ENCODE data around the gene TRMT6. TPM values are rescaled to one million over a fixed set of nuclear protein-coding genes. Genes with fewer than 3 reads are reported as not detected.

Gene TRMT6
- total RNA-seq, 1 experiment from 2014 or later = 13.2 TPM

- H3K9ac ChIP-seq (ENCODE audit: low read length) = no peak overlapping the region
- TF ChIP-seq SIN3A (IDR thresholded peaks at IDR 0.05; ENCODE audit: low read depth) = no peak
- TF ChIP-seq, protein P1, sequence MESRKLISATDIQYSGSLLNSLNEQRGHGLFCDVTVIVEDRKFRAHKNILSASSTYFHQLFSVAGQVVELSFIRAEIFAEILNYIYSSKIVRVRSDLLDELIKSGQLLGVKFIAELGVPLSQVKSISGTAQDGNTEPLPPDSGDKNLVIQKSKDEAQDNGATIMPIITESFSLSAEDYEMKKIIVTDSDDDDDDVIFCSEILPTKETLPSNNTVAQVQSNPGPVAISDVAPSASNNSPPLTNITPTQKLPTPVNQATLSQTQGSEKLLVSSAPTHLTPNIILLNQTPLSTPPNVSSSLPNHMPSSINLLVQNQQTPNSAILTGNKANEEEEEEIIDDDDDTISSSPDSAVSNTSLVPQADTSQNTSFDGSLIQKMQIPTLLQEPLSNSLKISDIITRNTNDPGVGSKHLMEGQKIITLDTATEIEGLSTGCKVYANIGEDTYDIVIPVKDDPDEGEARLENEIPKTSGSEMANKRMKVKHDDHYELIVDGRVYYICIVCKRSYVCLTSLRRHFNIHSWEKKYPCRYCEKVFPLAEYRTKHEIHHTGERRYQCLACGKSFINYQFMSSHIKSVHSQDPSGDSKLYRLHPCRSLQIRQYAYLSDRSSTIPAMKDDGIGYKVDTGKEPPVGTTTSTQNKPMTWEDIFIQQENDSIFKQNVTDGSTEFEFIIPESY (IDR thresholded peaks at IDR 0.05; ENCODE audit: extremely low read depth, insufficient replicate concordance, low read length) = no peak
- H3K4me1 ChIP-seq (ENCODE audit: control insufficient read depth in 1 of 2, insufficient read depth in 2 of 2, low read length in 2 of 2) = peaks cover 5 to 23% of the 10 kb centered on the region in 2 experiments
- ChIA-PET CTCF (no interaction called here), RAD21 (ENCODE audit: low non-redundant PET in 1 of 2, low total read pairs in 2 of 2, uncharacterized antibody in 2 of 2, unreplicated experiment in 2 of 2) (no interaction called here), POLR2A (no interaction called here)
- no peaks in the 10 kb centered on the region for H4K20me1 ChIP-seq (ENCODE audit: insufficient read depth)
- no peaks in the 10 kb centered on the region for H3K9me3 ChIP-seq (ENCODE audit: control insufficient read depth in 1 of 2, insufficient read depth in 1 of 2, low read depth in 1 of 2, low read length in 2 of 2)
- no peak for ATAC-seq
- H3K36me3 ChIP-seq (ENCODE audit: control insufficient read depth in 1 of 2, insufficient read depth in 2 of 2, low read length in 2 of 2) = peaks cover 35 to 49% of the 10 kb centered on the region in 2 experiments; a peak in 3 of 4 replicates
- H3K27ac ChIP-seq (ENCODE audit: low read depth, low read length) = no peak overlapping the region
- no TSS peak for BruUV-seq (replicated peaks)
- no peaks in the 10 kb centered on the region for H3K9me2 ChIP-seq (ENCODE audit: insufficient read depth)
- no peak overlapping the region for H2AFZ ChIP-seq (ENCODE audit: low read depth, low read length, poor library complexity, severe bottlenecking)
- H3K4me3 ChIP-seq (replicated peaks in 1 of 2; ENCODE audit: low read depth in 1 of 2, low read length in 2 of 2) = no peak overlapping the region
- H3K79me2 ChIP-seq (ENCODE audit: insufficient read depth, low read length) = peaks cover 59% of the 10 kb centered on the region
- no peaks in the 10 kb centered on the region for H3K27me3 ChIP-seq (ENCODE audit: insufficient read depth, low read length)
- H3K4me2 ChIP-seq (ENCODE audit: low read length) = no peak overlapping the region
- DNase-seq (ENCODE audit: low read depth, low spot score) = no peak
- intact Hi-C loops (cut with micrococcal nuclease) = no loop called here
These were observed 3.1 kb downstream of the TRMT6 start for GRCh38 chr20:5947276-5947675.

DNA sequence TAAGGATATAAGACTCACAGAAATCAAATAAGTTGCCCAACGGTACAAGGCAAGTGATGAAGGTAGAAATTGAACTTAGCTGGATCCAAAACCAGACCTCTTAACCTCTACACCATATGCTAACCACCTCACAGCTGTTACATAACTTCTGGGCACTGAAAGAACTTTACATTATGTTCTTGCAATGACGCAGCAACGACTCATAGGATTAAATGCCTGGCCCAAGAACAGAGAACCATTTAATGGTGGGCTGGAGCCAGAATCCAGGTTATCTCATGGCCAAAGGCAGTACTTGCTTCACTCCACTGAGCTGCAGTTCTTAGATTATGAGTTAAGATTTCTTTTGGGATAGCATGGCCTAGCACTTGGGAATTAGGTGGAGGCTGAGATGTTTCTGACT is 4.4 kb downstream of the TRMT6 start:
- Histone ChIP-seq H3K4me2 (ENCODE audit: low read length) (no peak overlapping the region), H3K9ac (ENCODE audit: low read length) (no peak overlapping the region), H3K79me2 (ENCODE audit: insufficient read depth, low read length) (peaks cover 46% of the 10 kb centered on the region), H3K9me3 (ENCODE audit: control insufficient read depth in 1 of 2, insufficient read depth in 1 of 2, low read depth in 1 of 2, low read length in 2 of 2) (no peaks in the 10 kb centered on the region), H3K27ac (ENCODE audit: low read depth, low read length) (no peak overlapping the region), H2AFZ (ENCODE audit: low read depth, low read length, poor library complexity, severe bottlenecking) (no peak overlapping the region), H4K20me1 (ENCODE audit: insufficient read depth) (no peaks in the 10 kb centered on the region), H3K9me2 (ENCODE audit: insufficient read depth) (no peaks in the 10 kb centered on the region), H3K4me1 (ENCODE audit: control insufficient read depth in 1 of 2, insufficient read depth in 2 of 2, low read length in 2 of 2) (peaks cover 5 to 15% of the 10 kb centered on the region in 2 experiments), H3K27me3 (ENCODE audit: insufficient read depth, low read length) (no peaks in the 10 kb centered on the region), H3K4me3 (replicated peaks in 1 of 2; ENCODE audit: low read depth in 1 of 2, low read length in 2 of 2) (no peak overlapping the region), H3K36me3 (ENCODE audit: control insufficient read depth in 1 of 2, insufficient read depth in 2 of 2, low read length in 2 of 2) (peaks cover 40 to 58% of the 10 kb centered on the region in 2 experiments)
- RAD21 ChIA-PET (ENCODE audit: low non-redundant PET in 1 of 2, low total read pairs in 2 of 2, uncharacterized antibody in 2 of 2, unreplicated experiment in 2 of 2) = no interaction called here
- BruUV-seq (replicated peaks) = no TSS peak
- POLR2A ChIA-PET = no interaction called here
- intact Hi-C loops (cut with micrococcal nuclease) = no loop called here
- no peak for DNase-seq (ENCODE audit: low read depth, low spot score)
- TF ChIP-seq FOSL1 (IDR thresholded peaks at IDR 0.05; ENCODE audit: low read depth) = 0 out of 2 replicates have a peak, but pooled peaks have one; percentile 9
- no peak for TF ChIP-seq ELF1 (IDR thresholded peaks at IDR 0.05; ENCODE audit: borderline replicate concordance, low read depth)
- CTCF ChIA-PET = no interaction called here
- ATAC-seq = no peak

Data from HCT116 (cell line).